Ishikawa (cell line): Measurements from ENCODE around the gene FAM171A2.

Source experiments
- CEBPB ChIP-seq: IDR thresholded peaks from 2 replicates; pipeline ENCODE4 v1.6.1; 2012
- CREB1 ChIP-seq: IDR thresholded peaks from 2 replicates; pipeline ENCODE4 v1.6.1; 2012; ENCODE audit warnings: low read depth
- EGR1 ChIP-seq: IDR thresholded peaks from 2 replicates; pipeline ENCODE4 v1.6.1; 2012
- EP300 ChIP-seq: IDR thresholded peaks from 2 replicates; pipeline ENCODE4 v1.6.1; 2012; ENCODE audit warnings: borderline replicate concordance
- FOXM1 ChIP-seq: IDR thresholded peaks from 2 replicates; pipeline ENCODE4 v1.6.1; 2012; ENCODE audit warnings: low read depth, borderline replicate concordance
- NFIC ChIP-seq: IDR thresholded peaks from 2 replicates; pipeline ENCODE4 v1.6.1; 2012
- RAD21 ChIP-seq: IDR thresholded peaks from 2 replicates; pipeline ENCODE4 v1.6.1; 2012; ENCODE audit warnings: low read depth
- TAF1 ChIP-seq: IDR thresholded peaks from 2 replicates; pipeline ENCODE4 v1.6.1; 2012; ENCODE audit warnings: low read depth, mild to moderate bottlenecking
- TCF12 ChIP-seq: IDR thresholded peaks from 2 replicates; pipeline ENCODE4 v1.6.1; 2012; ENCODE audit warnings: low read depth
- TEAD4 ChIP-seq: IDR thresholded peaks from 2 replicates; pipeline ENCODE4 v1.6.1; 2012
- USF1 ChIP-seq: IDR thresholded peaks from 2 replicates; pipeline ENCODE4 v1.6.1; 2012
- YY1 ChIP-seq: IDR thresholded peaks from 2 replicates; pipeline ENCODE4 v1.6.1; 2012; ENCODE audit warnings: low read depth
- ZBTB7A ChIP-seq: IDR thresholded peaks from 2 replicates; pipeline ENCODE4 v1.6.1; 2012; ENCODE audit warnings: low read depth
- TF ChIP-seq, protein P1 (sequence below): IDR thresholded peaks from 2 replicates; pipeline ENCODE4 v1.6.1; 2012; ENCODE audit warnings: low read depth, mild to moderate bottlenecking
- TF ChIP-seq, protein P2 (sequence below): IDR thresholded peaks from 2 replicates; pipeline ENCODE4 v1.6.1; 2012

The FAM171A2 gene

GRCh38 chr17:44348234-44348987 lies 15.2 kb downstream of the FAM171A2 start:
- TF ChIP-seq CEBPB (no peak), USF1 (no peak), EGR1 (no peak), EP300 (no peak), FOXM1 (no peak), RAD21 (no peak), TCF12 (no peak)
- TF ChIP-seq, protein P1, sequence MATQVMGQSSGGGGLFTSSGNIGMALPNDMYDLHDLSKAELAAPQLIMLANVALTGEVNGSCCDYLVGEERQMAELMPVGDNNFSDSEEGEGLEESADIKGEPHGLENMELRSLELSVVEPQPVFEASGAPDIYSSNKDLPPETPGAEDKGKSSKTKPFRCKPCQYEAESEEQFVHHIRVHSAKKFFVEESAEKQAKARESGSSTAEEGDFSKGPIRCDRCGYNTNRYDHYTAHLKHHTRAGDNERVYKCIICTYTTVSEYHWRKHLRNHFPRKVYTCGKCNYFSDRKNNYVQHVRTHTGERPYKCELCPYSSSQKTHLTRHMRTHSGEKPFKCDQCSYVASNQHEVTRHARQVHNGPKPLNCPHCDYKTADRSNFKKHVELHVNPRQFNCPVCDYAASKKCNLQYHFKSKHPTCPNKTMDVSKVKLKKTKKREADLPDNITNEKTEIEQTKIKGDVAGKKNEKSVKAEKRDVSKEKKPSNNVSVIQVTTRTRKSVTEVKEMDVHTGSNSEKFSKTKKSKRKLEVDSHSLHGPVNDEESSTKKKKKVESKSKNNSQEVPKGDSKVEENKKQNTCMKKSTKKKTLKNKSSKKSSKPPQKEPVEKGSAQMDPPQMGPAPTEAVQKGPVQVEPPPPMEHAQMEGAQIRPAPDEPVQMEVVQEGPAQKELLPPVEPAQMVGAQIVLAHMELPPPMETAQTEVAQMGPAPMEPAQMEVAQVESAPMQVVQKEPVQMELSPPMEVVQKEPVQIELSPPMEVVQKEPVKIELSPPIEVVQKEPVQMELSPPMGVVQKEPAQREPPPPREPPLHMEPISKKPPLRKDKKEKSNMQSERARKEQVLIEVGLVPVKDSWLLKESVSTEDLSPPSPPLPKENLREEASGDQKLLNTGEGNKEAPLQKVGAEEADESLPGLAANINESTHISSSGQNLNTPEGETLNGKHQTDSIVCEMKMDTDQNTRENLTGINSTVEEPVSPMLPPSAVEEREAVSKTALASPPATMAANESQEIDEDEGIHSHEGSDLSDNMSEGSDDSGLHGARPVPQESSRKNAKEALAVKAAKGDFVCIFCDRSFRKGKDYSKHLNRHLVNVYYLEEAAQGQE, result no peak

DNA sequence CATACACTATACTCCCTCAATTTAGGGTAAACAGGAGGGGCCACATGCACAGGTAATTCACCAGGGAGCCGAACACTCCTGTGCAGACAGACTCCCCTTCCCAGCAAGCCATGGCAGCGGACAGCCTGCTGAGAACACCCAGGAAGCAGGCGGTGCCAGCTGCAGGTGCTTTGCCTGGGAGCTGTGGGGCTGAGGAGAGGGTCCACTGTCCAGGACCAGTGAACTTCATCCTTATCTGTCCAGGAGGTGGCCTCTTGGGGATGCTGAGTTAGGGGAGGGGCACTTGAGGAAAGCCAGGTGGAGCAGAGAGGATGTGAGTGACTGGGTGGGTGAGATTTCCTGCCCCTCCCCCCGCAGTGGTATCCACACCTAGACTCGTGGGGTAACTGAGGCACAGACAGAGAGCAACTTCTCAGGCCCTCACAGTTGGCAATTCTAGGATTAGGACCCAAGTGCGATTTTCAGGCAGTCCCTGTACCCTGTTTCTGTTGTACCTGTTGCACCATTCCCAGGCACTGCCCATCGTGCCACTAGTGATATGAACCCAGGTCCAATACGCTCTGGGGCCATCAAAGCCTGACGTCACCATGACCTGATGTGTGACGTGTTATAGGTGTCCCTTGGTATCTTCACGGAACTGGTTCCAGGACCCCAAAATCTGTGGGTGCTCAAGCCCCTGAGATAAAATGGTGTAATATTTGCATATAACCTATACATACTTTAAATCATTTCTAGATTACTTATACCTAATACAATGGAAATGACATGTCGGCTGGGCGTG lies 17.4 kb downstream of the FAM171A2 start:
- TF ChIP-seq TCF12 (no peak), USF1 (no peak), NFIC (no peak), FOXM1 (no peak)

DNA sequence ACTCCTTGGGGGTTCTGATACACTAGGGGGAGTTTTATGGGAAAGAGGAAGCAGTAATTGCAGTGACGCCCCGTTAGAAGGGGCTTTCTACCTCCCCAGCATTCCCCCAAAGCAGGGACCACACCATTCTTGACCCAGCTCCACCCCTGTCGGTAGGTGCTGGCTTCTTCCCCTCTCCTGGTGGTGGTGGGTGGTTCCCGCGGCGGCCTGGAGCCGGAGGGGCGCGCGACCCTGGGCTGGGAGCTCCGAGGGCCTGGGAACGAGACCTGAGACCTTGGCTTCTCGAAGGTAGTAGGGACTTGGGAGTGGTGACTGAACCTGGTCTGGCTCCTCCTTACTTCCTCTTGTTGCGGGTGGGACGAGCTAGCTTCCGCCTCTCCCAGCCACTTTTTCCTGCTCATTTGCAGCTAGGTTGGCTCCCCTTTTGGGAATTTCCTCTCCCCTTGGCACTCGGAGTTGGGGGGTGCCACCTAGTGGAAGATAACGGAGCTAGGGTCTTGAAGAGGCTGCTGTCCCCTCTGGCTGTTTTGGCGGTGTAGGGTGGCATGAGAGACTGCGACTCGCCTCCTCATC lies 18.1 kb downstream of the FAM171A2 start:
- 0 out of 2 replicates have a peak, but pooled peaks have one; percentile 1 for TF ChIP-seq TCF12
- TF ChIP-seq TAF1, result no peak
- TF ChIP-seq, protein P1, result no peak
- 0 out of 2 replicates have a peak, but pooled peaks have one; percentile 73 for TF ChIP-seq ZBTB7A
- peak; percentile 44; the same call in 1 of the 2 replicates for TF ChIP-seq RAD21
- TF ChIP-seq CEBPB, result no peak

- TF ChIP-seq, protein P2, sequence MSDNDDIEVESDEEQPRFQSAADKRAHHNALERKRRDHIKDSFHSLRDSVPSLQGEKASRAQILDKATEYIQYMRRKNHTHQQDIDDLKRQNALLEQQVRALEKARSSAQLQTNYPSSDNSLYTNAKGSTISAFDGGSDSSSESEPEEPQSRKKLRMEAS, result peak; percentile 85
- TF ChIP-seq CREB1 (no peak), USF1 (peak; percentile 100), CEBPB (no peak), RAD21 (0 out of 2 replicates have a peak, but pooled peaks have one; percentile 1), EGR1 (peak; percentile 18; the same call in 1 of the 2 replicates), TCF12 (peak; percentile 60; the same call in 1 of the 2 replicates), ZBTB7A (no peak), EP300 (peak; percentile 68; the same call in 1 of the 2 replicates), TAF1 (peak; percentile 92), YY1 (peak; percentile 57; the same call in 1 of the 2 replicates), TEAD4 (peak; percentile 77), FOXM1 (0 out of 2 replicates have a peak, but pooled peaks have one; percentile 40)
- TF ChIP-seq, protein P1, result no peak
These were observed 18.7 kb downstream of the FAM171A2 start, which contains the start of gene GRN for GRCh38 chr17:44344939-44345453. Gene GRN (plus strand): TSS chr17:44345302. CDS start chr17:44349165, 3,863 bp downstream.
